K562 (cell line): ENCODE measurements around the gene GORASP1. TPM values are rescaled to one million over a fixed set of nuclear protein-coding genes. Genes with fewer than 3 reads are reported as not detected.

Experiments
- EP400 ChIP-seq: fragments of 450-650 bp; IDR thresholded peaks from 2 replicates; pipeline ENCODE4 v1.6.1; 2017; ENCODE audit warnings: antibody characterized with exemption, mild to moderate bottlenecking, moderate library complexity
- GATAD2B ChIP-seq: fragments of 450-650 bp; IDR thresholded peaks from 2 replicates; pipeline ENCODE4 v1.6.1; 2017; ENCODE audit warnings: mild to moderate bottlenecking, borderline replicate concordance
- JUND ChIP-seq, 2 experiments: IDR thresholded peaks; 2 replicates in 1 of 2; 3 replicates in 1 of 2; pipeline ENCODE4 v1.6.1; 2011; ENCODE audit warnings: borderline replicate concordance in 2 of 2, low read depth in 2 of 2, low read length in 2 of 2, improper control_type of control experiment in 1 of 2, missing biosample characterization in 1 of 2, missing genetic modification characterization in 1 of 2, missing genetic modification reagents in 1 of 2
- NCOR1 ChIP-seq: fragments of 450-650 bp; IDR thresholded peaks from 2 replicates; pipeline ENCODE4 v1.6.1; 2016; ENCODE audit warnings: mild to moderate bottlenecking, moderate library complexity
- NFIX ChIP-seq: fragments of 250-450 bp; sonication (Bioruptor Pico); IDR thresholded peaks from 2 replicates; pipeline ENCODE4 v1.4.0; 2020; ENCODE audit warnings: low read depth, mild to moderate bottlenecking, moderate library complexity
- RBM34 ChIP-seq: fragments of 200-400 bp; formaldehyde crosslinking; IDR thresholded peaks from 2 replicates; pipeline ENCODE4 v1.6.1; 2018; ENCODE audit warnings: low read length, borderline replicate concordance; ENCODE audit not compliant: insufficient read depth
- ZBTB40 ChIP-seq, 2 experiments: fragments of 450-650 bp in 1 of 2; sonication (generic) in 1 of 2; formaldehyde crosslinking in 1 of 2; IDR thresholded peaks; 2 replicates each; pipeline versions ENCODE4 v1.7.1 to v1.9.0; 2016 to 2022; ENCODE audit warnings: inconsistent platforms in 1 of 2, mild to moderate bottlenecking in 1 of 2, missing genetic modification reagents in 1 of 2
- polyA plus RNA-seq, 8 experiments: library from polyadenylated mRNA; depleted of rRNA in 4 of 8; stranded (reverse) in 5 of 8; unstranded in 3 of 8; fragments of >200 nt; fragmentation: Nextera tagmentation in 2 of 8; fragmentation: Illumina TruSeq in 1 of 8; extraction: Ambion mirVana in 2 of 8; extraction: Trizol in 1 of 8; gene quantifications; 2 replicates each; pipeline versions ENCODE4 v1.2.1 to v1.2.3, GENCODE V29; 2011 to 2014; ENCODE audit warnings: inconsistent platforms in 1 of 8, missing spikeins in 1 of 8
- total RNA-seq, 7 experiments: library from RNA; depleted of rRNA in 6 of 7; stranded (reverse); fragments of >200 nt in 6 of 7; fragmentation: Illumina TruSeq in 2 of 7; extraction: Trizol in 2 of 7; gene quantifications; 2 replicates each; pipeline versions ENCODE4 v1.2.1 to v1.2.3, GENCODE V29; 2011 to 2021; ENCODE audit warnings: low replicate concordance in 1 of 7
- TF ChIP-seq, protein P1 (sequence below): fragments of 450-650 bp; IDR thresholded peaks from 2 replicates; pipeline ENCODE4 v1.6.1; 2018; ENCODE audit not compliant: partially characterized antibody
- TF ChIP-seq, protein P2 (sequence below): fragments of 250-450 bp; sonication (Bioruptor Pico); IDR thresholded peaks from 2 replicates; pipeline ENCODE4 v1.5.0; 2020; ENCODE audit warnings: mild to moderate bottlenecking
- TF ChIP-seq, protein P3 (sequence below): sonication (generic); formaldehyde crosslinking; IDR thresholded peaks from 2 replicates; pipeline ENCODE4 v1.9.0; 2022; ENCODE audit warnings: mild to moderate bottlenecking, missing genetic modification reagents

Gene GORASP1
- total and polyA plus RNA-seq, 9 of the 15 experiments (the other 6 are each of a cell fraction or from before 2014, with no cell fraction given): 8.4 to 87.9 (median 67.6) TPM

GRCh38 chr3:39154280-39155021 is 47.0 kb upstream of the GORASP1 start (continued):
- TF ChIP-seq, protein P1, sequence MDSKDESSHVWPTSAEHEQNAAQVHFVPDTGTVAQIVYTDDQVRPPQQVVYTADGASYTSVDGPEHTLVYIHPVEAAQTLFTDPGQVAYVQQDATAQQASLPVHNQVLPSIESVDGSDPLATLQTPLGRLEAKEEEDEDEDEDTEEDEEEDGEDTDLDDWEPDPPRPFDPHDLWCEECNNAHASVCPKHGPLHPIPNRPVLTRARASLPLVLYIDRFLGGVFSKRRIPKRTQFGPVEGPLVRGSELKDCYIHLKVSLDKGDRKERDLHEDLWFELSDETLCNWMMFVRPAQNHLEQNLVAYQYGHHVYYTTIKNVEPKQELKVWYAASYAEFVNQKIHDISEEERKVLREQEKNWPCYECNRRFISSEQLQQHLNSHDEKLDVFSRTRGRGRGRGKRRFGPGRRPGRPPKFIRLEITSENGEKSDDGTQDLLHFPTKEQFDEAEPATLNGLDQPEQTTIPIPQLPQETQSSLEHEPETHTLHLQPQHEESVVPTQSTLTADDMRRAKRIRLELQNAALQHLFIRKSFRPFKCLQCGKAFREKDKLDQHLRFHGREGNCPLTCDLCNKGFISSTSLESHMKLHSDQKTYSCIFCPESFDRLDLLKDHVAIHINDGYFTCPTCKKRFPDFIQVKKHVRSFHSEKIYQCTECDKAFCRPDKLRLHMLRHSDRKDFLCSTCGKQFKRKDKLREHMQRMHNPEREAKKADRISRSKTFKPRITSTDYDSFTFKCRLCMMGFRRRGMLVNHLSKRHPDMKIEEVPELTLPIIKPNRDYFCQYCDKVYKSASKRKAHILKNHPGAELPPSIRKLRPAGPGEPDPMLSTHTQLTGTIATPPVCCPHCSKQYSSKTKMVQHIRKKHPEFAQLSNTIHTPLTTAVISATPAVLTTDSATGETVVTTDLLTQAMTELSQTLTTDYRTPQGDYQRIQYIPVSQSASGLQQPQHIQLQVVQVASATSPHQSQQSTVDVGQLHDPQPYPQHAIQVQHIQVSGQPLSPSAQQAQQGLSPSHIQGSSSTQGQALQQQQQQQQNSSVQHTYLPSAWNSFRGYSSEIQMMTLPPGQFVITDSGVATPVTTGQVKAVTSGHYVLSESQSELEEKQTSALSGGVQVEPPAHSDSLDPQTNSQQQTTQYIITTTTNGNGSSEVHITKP: no peak
- TF ChIP-seq NCOR1 (no peak), RBM34 (no peak), EP400 (no peak), GATAD2B (no peak), ZBTB40 (IDR thresholded peaks at IDR 0.05) (peak; percentile 54), ZBTB40 (CRISPR knock-in tag; IDR thresholded peaks at IDR 0.05) (no peak), NFIX (CRISPR knock-in tag) (no peak), JUND (IDR thresholded peaks at IDR 0.05; ENCODE audit: borderline replicate concordance, low read depth, low read length) (no peak; the same call in 1 of the 2 replicates), JUND (tag; IDR thresholded peaks at IDR 0.05; ENCODE audit: borderline replicate concordance, low read depth, low read length) (peak; percentile 54; the same call in 1 of the 3 replicates)
- TF ChIP-seq, protein P2, sequence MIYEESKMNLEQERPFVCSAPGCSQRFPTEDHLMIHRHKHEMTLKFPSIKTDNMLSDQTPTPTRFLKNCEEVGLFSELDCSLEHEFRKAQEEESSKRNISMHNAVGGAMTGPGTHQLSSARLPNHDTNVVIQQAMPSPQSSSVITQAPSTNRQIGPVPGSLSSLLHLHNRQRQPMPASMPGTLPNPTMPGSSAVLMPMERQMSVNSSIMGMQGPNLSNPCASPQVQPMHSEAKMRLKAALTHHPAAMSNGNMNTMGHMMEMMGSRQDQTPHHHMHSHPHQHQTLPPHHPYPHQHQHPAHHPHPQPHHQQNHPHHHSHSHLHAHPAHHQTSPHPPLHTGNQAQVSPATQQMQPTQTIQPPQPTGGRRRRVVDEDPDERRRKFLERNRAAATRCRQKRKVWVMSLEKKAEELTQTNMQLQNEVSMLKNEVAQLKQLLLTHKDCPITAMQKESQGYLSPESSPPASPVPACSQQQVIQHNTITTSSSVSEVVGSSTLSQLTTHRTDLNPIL (CRISPR knock-in tag): no peak
- TF ChIP-seq, protein P3, sequence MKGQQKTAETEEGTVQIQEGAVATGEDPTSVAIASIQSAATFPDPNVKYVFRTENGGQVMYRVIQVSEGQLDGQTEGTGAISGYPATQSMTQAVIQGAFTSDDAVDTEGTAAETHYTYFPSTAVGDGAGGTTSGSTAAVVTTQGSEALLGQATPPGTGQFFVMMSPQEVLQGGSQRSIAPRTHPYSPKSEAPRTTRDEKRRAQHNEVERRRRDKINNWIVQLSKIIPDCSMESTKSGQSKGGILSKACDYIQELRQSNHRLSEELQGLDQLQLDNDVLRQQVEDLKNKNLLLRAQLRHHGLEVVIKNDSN (CRISPR knock-in tag): peak; percentile 23; the same call in 1 of the 2 replicates
